Erythroblast (primary cell): ENCODE results near the gene EPHA2.

Source experiments
- GATA1 ChIP-seq: IDR thresholded peaks from 2 replicates; pipeline ENCODE4 v1.6.1; 2011; ENCODE audit warnings: low read depth, mild to moderate bottlenecking, control low read depth, low read length, moderate library complexity
- POLR2A ChIP-seq: IDR thresholded peaks from 2 replicates; pipeline ENCODE4 v1.6.1; 2011; ENCODE audit warnings: mild to moderate bottlenecking, low read length

DNA sequence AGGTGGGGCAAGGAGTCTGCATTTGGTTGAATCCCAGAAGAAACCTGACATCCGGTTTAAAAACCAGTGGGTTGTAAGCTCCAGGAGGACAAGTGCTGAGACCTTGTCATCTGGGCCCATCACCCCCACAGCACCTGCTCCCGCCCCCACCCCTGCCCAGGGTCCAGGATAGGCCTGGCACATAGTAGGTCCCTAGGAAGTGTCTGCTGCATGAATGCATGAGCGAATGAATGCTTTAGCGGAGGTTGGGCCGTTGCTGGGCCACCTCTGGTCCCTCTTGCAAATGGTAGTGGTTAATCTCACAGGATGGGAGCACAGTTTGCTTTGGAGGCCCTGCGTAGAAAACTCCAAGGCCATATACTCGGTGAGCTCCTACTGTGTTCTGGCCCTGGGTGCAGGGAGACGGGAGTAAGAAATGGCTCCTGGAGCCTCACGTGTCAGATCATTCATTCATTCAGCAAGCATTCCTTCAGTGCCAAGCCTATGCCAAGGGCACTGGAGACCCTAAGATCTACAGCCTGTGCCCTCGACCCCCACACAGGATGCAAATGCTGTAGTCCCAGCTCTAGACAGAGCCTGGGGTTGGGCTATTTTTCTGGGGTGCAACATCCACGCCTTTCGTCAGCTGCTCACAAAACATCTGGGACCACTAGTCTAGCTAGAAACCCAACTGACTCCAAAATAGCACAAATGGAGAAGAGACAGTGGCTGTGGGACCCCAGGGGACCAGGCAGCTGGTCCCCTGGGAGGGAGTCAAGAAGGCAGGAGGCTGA, 28.9 kb downstream of the EPHA2 start:
- TF ChIP-seq POLR2A (no peak), GATA1 (no peak)
